K562 (cell line): Measurements from ENCODE around the gene MYO1F. TPM values are rescaled to one million over a fixed set of nuclear protein-coding genes. Genes with fewer than 3 reads are reported as not detected.

Experiments
- ATAC-seq: fragments of 200-7000 bp; cut with Tn5 transposase; 3 replicates; pipeline ENCODE4 v1.9.1; 2020; ENCODE audit warnings: moderate library complexity
- BruUV-seq: library from RNA; stranded (reverse); fragments of 400-500 nt; replicated peaks from 2 replicates; lab custom pipeline; 2021; lab: Mats Ljungman, UMichigan
- CTCF ChIA-PET: fragments of 300-600 bp; formaldehyde crosslinking; extraction: SDS; loops from one replicate; lab custom pipeline; 2021; ENCODE audit warnings: low intra/inter-chr PET ratio; lab: Yijun Ruan, JAX
- POLR2A ChIA-PET: fragments of 300-600, 350-650 bp; sonication (Branson Sonifier 250); formaldehyde crosslinking; extraction: SDS; loops from one replicate; lab custom pipeline; 2021; ENCODE audit warnings: antibody characterized with exemption, inconsistent platforms; lab: Yijun Ruan, JAX
- DNase-seq, 4 experiments: peaks; one replicate each; pipeline versions ENCODE4 v3.0.0 to v3.0.0-alpha.2; 2011 to 2018; ENCODE audit warnings: low spot score in 3 of 4, mixed read lengths in 3 of 4; ENCODE audit errors: extremely low read depth in 1 of 4
- FAIRE-seq: peaks from 2 replicates; lab custom pipeline; 2011; peaks lifted over from hg19 to GRCh38; lab: Jason Lieb, UNC
- H2AFZ ChIP-seq: 2 replicates; pipeline ENCODE4 v1.6.0; 2011; ENCODE audit warnings: low read depth, low read length, control low read depth, inconsistent platforms
- H3K27ac ChIP-seq: fragments of 200-600 bp; 3 replicates; pipeline ENCODE4 v1.8.0; 2011; ENCODE audit warnings: low read depth, mild to moderate bottlenecking, control low read depth, inconsistent platforms, low read length, moderate library complexity, mixed read lengths; ENCODE audit errors: extremely low read depth
- H3K27me3 ChIP-seq, 2 experiments: fragments of 300-600 bp in 1 of 2; 2 replicates in 1 of 2; 3 replicates in 1 of 2; pipeline versions ENCODE4 v1.6.0 to v1.8.0; 2011; ENCODE audit warnings: inconsistent platforms in 2 of 2, low read length in 2 of 2, mild to moderate bottlenecking in 1 of 2, mixed read lengths in 1 of 2, moderate library complexity in 1 of 2; ENCODE audit not compliant: control insufficient read depth in 2 of 2, insufficient read depth in 2 of 2
- H3K36me3 ChIP-seq: fragments of 300-600 bp; 3 replicates; pipeline ENCODE4 v1.8.0; 2011; ENCODE audit warnings: mild to moderate bottlenecking, low read length, inconsistent platforms; ENCODE audit not compliant: control insufficient read depth, insufficient read depth
- H3K4me1 ChIP-seq, 2 experiments: fragments of 200-600 bp in 1 of 2; replicated peaks in 1 of 2; 2 replicates in 1 of 2; 3 replicates in 1 of 2; pipeline versions ENCODE4 v1.5.1 to v1.8.0; 2011; ENCODE audit warnings: inconsistent platforms in 2 of 2, low read length in 2 of 2, mild to moderate bottlenecking in 1 of 2, mixed read lengths in 1 of 2, moderate library complexity in 1 of 2; ENCODE audit not compliant: control insufficient read depth in 2 of 2, insufficient read depth in 2 of 2
- H3K4me2 ChIP-seq: 2 replicates; pipeline ENCODE4 v1.6.1; 2011; ENCODE audit warnings: low read length, control low read depth, inconsistent platforms, mixed read lengths; ENCODE audit not compliant: insufficient read depth
- H3K4me3 ChIP-seq: fragments of 200-600 bp; sonication (generic), shearing (Covaris generic); 2 replicates; pipeline ENCODE4 v1.5.1; 2016; ENCODE audit warnings: control low read depth, inconsistent platforms
- H3K79me2 ChIP-seq: fragments of 200-600 bp; 3 replicates; pipeline ENCODE4 v1.8.0; 2011; ENCODE audit warnings: low read length, inconsistent platforms; ENCODE audit not compliant: control insufficient read depth, insufficient read depth
- H3K9ac ChIP-seq, 2 experiments: 2 replicates each; pipeline versions ENCODE4 v1.6.0 to v1.6.1; 2011; ENCODE audit warnings: low read depth in 2 of 2, low read length in 2 of 2, control low read depth in 1 of 2, inconsistent platforms in 1 of 2, mild to moderate bottlenecking in 1 of 2, mixed read lengths in 1 of 2; ENCODE audit not compliant: insufficient read depth in 1 of 2
- H3K9me1 ChIP-seq: one replicate; pipeline ENCODE4 v1.6.0; 2011; ENCODE audit warnings: inconsistent platforms, mild to moderate bottlenecking, low read length, moderate library complexity; ENCODE audit not compliant: control insufficient read depth, insufficient read depth
- H3K9me3 ChIP-seq: replicated peaks from 2 replicates; pipeline ENCODE4 v1.5.1; 2011; ENCODE audit warnings: low read depth, low read length, inconsistent platforms; ENCODE audit not compliant: control insufficient read depth, insufficient read depth
- H4K20me1 ChIP-seq: replicated peaks from 2 replicates; pipeline ENCODE4 v1.6.1; 2011; ENCODE audit warnings: low read length, inconsistent platforms, mixed read lengths; ENCODE audit not compliant: control insufficient read depth, insufficient read depth
- BCOR ChIP-seq: fragments of 450-650 bp; IDR thresholded peaks from 2 replicates; pipeline ENCODE4 v1.6.1; 2016
- BHLHE40 ChIP-seq: IDR thresholded peaks from 2 replicates; pipeline ENCODE4 v1.6.1; 2011; ENCODE audit warnings: low read length, improper control_type of control experiment
- FOXP1 ChIP-seq: sonication (generic); formaldehyde crosslinking; IDR thresholded peaks from 2 replicates; pipeline ENCODE4 v1.8.0; 2022; ENCODE audit warnings: mild to moderate bottlenecking, missing genetic modification reagents
- HIVEP1 ChIP-seq: fragments of 250-450 bp; sonication (Bioruptor Pico); IDR thresholded peaks from 2 replicates; pipeline ENCODE4 v1.4.0; 2020; ENCODE audit warnings: mild to moderate bottlenecking
- HOXB6 ChIP-seq: fragments of 250-450 bp; sonication (Bioruptor Pico); IDR thresholded peaks from 2 replicates; pipeline ENCODE4 v1.5.1; 2022; ENCODE audit warnings: mild to moderate bottlenecking, borderline replicate concordance
- ILF3 ChIP-seq: fragments of 450-650 bp; IDR thresholded peaks from 2 replicates; pipeline ENCODE4 v1.6.1; 2018; ENCODE audit warnings: antibody characterized with exemption, mild to moderate bottlenecking, moderate library complexity, borderline replicate concordance
- POLR2AphosphoS2 ChIP-seq: IDR thresholded peaks from 2 replicates; pipeline ENCODE4 v1.6.1; 2012; ENCODE audit warnings: low read length, improper control_type of control experiment
- SMARCA4 ChIP-seq: fragments of 450-650 bp; IDR thresholded peaks from 2 replicates; pipeline ENCODE4 v1.6.1; 2016
- SUPT5H ChIP-seq: fragments of 450-650 bp; IDR thresholded peaks from 2 replicates; pipeline ENCODE4 v1.6.1; 2016
- TBP ChIP-seq: optimal IDR thresholded peaks from 2 replicates; pipeline ENCODE3; 2011; ENCODE audit warnings: low read depth, low read length, improper control_type of control experiment
- TFAP4 ChIP-seq: sonication (generic); formaldehyde crosslinking; IDR thresholded peaks from 2 replicates; pipeline ENCODE4 v1.8.0; 2022; ENCODE audit warnings: missing genetic modification reagents, mild to moderate bottlenecking, moderate library complexity, borderline replicate concordance
- ZNF140 ChIP-seq: fragments of 250-450 bp; sonication (Bioruptor Pico); IDR thresholded peaks from 2 replicates; pipeline ENCODE4 v1.8.0; 2021; ENCODE audit warnings: moderate library complexity, mild to moderate bottlenecking, inconsistent platforms
- ZNF282 ChIP-seq: sonication (generic); formaldehyde crosslinking; IDR thresholded peaks from 2 replicates; pipeline ENCODE4 v1.8.1; 2023; ENCODE audit warnings: missing genetic modification reagents
- ZNF316 ChIP-seq: fragments of 450-650 bp; IDR thresholded peaks from 2 replicates; pipeline ENCODE4 v1.6.1; 2016
- ZNF436 ChIP-seq: fragments of 250-450, 450-650 bp; sonication (Bioruptor Pico); formaldehyde crosslinking; IDR thresholded peaks from 2 replicates; pipeline ENCODE4 v1.7.0; 2020; ENCODE audit warnings: mild to moderate bottlenecking
- ZNF57 ChIP-seq: fragments of 450-650 bp; formaldehyde crosslinking; IDR thresholded peaks from 2 replicates; pipeline ENCODE4 v1.4.0; 2020; ENCODE audit warnings: mild to moderate bottlenecking, moderate library complexity
- ZNF707 ChIP-seq: fragments of 250-450 bp; sonication (Bioruptor Pico); conservative IDR thresholded peaks from 2 replicates; pipeline ENCODE4 v1.8.0; 2022; ENCODE audit warnings: inconsistent platforms, mild to moderate bottlenecking, moderate library complexity
- WGBS: fragments of 100-300 bp; shearing (Covaris generic); methylation state at CpG from one replicate; pipeline ENCODE4 v1.1.6; 2016; ENCODE audit warnings: low coverage, mixed read lengths; ENCODE audit not compliant: insufficient coverage; ENCODE audit errors: missing lambda C conversion rate; 5-methylcytosine and 5-hydroxymethylcytosine counted together
- in situ Hi-C: fragments of 300-500 bp; cut with MboI; formaldehyde crosslinking; loops from 4 replicates; pipeline ENCODE4 v1.15.0; 2018; ENCODE audit warnings: inconsistent platforms, mixed read lengths
- intact Hi-C: fragments of 100-400 bp; cut with micrococcal nuclease; formaldehyde crosslinking; loops from 2 replicates; pipeline ENCODE4 v1.14.2; 2022
- polyA plus RNA-seq, 8 experiments: library from polyadenylated mRNA; depleted of rRNA in 4 of 8; stranded (reverse) in 5 of 8; unstranded in 3 of 8; fragments of >200 nt; fragmentation: Nextera tagmentation in 2 of 8; fragmentation: Illumina TruSeq in 1 of 8; extraction: Ambion mirVana in 2 of 8; extraction: Trizol in 1 of 8; gene quantifications; 2 replicates each; pipeline versions ENCODE4 v1.2.1 to v1.2.3, GENCODE V29; 2011 to 2014; ENCODE audit warnings: inconsistent platforms in 1 of 8, missing spikeins in 1 of 8
- total RNA-seq, 7 experiments: library from RNA; depleted of rRNA in 6 of 7; stranded (reverse); fragments of >200 nt in 6 of 7; fragmentation: Illumina TruSeq in 2 of 7; extraction: Trizol in 2 of 7; gene quantifications; 2 replicates each; pipeline versions ENCODE4 v1.2.1 to v1.2.3, GENCODE V29; 2011 to 2021; ENCODE audit warnings: low replicate concordance in 1 of 7
- TF ChIP-seq, protein P1 (sequence below): IDR thresholded peaks from 2 replicates; pipeline ENCODE4 v1.6.1; 2014; ENCODE audit warnings: antibody characterized with exemption

The MYO1F gene
- total and polyA plus RNA-seq, 9 of the 15 experiments (the other 6 are each of a cell fraction or from before 2014, with no cell fraction given), result 0.78 to 9.4 (median 4.3) TPM

- FAIRE-seq (no peak), DNase-seq (no peak), ATAC-seq (no peak)
- peaks cover 0 to 4% of the 10 kb centered on the region in 2 experiments; a peak in 1 of 5 replicates for H3K4me1 ChIP-seq
- POLR2A ChIA-PET, result interaction anchor here (0.8 to 1.2 kb wide), 3 partner anchors 8 to 36 kb away, joined by 3 to 4 read pairs (median 3); partner anchors contain the start of gene ZNF414
- H3K4me2 ChIP-seq, result no peak overlapping the region
- CTCF ChIA-PET, result no interaction called here
- H3K9ac ChIP-seq, result no peak overlapping the region
- intact Hi-C loops, result no loop called here
- H3K9me1 ChIP-seq, result no peaks in the 10 kb centered on the region
- no peak overlapping the region for H3K4me3 ChIP-seq
- H3K79me2 ChIP-seq, result peaks cover 68% of the 10 kb centered on the region
- H3K36me3 ChIP-seq, result peaks cover 90% of the 10 kb centered on the region; the same call in 2 of the 3 replicates
- WGBS, result 90% methylated on average over 4 of the region's 4 CpGs
- H3K27me3 ChIP-seq, result no peaks in the 10 kb centered on the region
- in situ Hi-C loops, result no loop called here
- no peak overlapping the region for H3K27ac ChIP-seq
- no TSS peak for BruUV-seq
- TF ChIP-seq ZNF436 (CRISPR knock-in tag), result no peak
- TF ChIP-seq POLR2AphosphoS2, result no peak
- TF ChIP-seq FOXP1 (CRISPR knock-in tag), result no peak
- TF ChIP-seq ILF3, result no peak
- no peak for TF ChIP-seq TBP
- TF ChIP-seq, protein P1, sequence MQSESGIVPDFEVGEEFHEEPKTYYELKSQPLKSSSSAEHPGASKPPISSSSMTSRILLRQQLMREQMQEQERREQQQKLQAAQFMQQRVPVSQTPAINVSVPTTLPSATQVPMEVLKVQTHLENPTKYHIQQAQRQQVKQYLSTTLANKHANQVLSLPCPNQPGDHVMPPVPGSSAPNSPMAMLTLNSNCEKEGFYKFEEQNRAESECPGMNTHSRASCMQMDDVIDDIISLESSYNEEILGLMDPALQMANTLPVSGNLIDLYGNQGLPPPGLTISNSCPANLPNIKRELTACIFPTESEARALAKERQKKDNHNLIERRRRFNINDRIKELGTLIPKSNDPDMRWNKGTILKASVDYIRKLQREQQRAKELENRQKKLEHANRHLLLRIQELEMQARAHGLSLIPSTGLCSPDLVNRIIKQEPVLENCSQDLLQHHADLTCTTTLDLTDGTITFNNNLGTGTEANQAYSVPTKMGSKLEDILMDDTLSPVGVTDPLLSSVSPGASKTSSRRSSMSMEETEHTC, result no peak
- TF ChIP-seq ZNF140, result no peak
- no peak for TF ChIP-seq HIVEP1 (CRISPR knock-in tag)
- TF ChIP-seq TFAP4, result no peak
- no peak for TF ChIP-seq ZNF282 (CRISPR knock-in tag)
- no peak for TF ChIP-seq BCOR
- TF ChIP-seq BHLHE40, result no peak
- no peak for TF ChIP-seq ZNF316
- no peak for TF ChIP-seq ZNF57 (CRISPR knock-in tag)
- no peak for TF ChIP-seq SMARCA4
- no peak for TF ChIP-seq HOXB6 (CRISPR knock-in tag)
- no peak for TF ChIP-seq ZNF707
- TF ChIP-seq SUPT5H, result no peak
- peaks cover 15% of the 10 kb centered on the region for H4K20me1 ChIP-seq
- no peak overlapping the region for H2AFZ ChIP-seq
- no peaks in the 10 kb centered on the region for H3K9me3 ChIP-seq
Measured at GRCh38 chr19:8477889-8478288, 99.4 kb downstream of the MYO1F start.
